Activated naive CD8-positive, alpha-beta T cell treated with anti-CD3 and anti-CD28 coated beads for 36 hours (primary cell): ENCODE data around the gene PRM1. TPM values are rescaled to one million over a fixed set of nuclear protein-coding genes. Genes with fewer than 3 reads are reported as not detected.

Experiments
- DNase-seq: peaks from one replicate; pipeline ENCODE4 v3.0.0; 2021
- H3K27ac Mint-ChIP-seq: one replicate; pipeline ENCODE4 v1.8.0; 2022; ENCODE audit warnings: mild to moderate bottlenecking, moderate library complexity, mixed read lengths
- H3K27me3 Mint-ChIP-seq: one replicate; pipeline ENCODE4 v1.8.0; 2022; ENCODE audit warnings: mild to moderate bottlenecking, mixed read lengths
- H3K36me3 Mint-ChIP-seq: one replicate; pipeline ENCODE4 v1.8.0; 2021; ENCODE audit warnings: mild to moderate bottlenecking, mixed read lengths
- H3K4me1 Mint-ChIP-seq: one replicate; pipeline ENCODE4 v1.8.0; 2021; ENCODE audit warnings: mixed read lengths
- H3K4me3 Mint-ChIP-seq: one replicate; pipeline ENCODE4 v1.8.0; 2022; ENCODE audit warnings: mild to moderate bottlenecking, moderate library complexity, mixed read lengths
- H3K9me3 Mint-ChIP-seq: one replicate; pipeline ENCODE4 v1.8.0; 2022; ENCODE audit warnings: mixed read lengths
- total RNA-seq, 2 experiments: library from RNA; stranded (reverse); gene quantifications; one replicate each; pipeline ENCODE4 v1.2.3, GENCODE V29; 2021

The PRM1 gene
- total RNA-seq, 2 experiments from 2014 or later, result not detected

DNA sequence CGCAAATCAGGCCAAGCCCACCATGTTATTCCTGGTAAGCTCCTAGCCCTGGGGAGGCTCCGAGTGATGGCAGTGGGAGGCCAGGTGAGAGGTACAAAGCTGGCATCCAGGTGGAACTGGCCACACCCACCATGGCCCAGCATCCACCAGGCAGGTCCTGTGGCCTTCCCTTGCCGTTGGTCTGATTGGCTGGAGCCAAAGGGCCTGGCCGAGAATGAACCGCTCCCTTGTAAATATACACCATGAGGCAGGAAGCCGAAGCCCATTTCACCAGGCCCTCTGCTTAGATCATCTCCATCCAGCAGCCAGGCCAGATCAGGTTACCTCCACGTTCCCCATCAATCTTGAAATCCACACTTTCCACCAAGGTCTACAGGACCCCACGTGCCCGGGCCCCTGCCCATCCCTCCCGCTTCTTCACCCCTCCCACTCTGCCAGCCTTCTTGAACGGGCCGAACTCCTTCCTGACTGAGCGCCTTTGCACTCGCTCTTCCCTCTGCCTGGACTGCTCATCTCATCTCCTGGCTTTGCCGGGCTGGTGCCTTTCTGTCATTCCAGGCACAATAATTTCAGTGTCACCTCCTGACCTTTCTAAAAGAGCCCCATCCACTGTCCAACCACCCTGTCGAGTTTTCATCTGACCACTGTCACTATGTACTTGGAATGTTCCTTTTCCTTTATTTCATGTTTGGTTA, 30.9 kb downstream of the PRM1 start:
- Mint-ChIP-seq H3K27me3 (no peaks in the 10 kb centered on the region), H3K36me3 (peaks cover 46% of the 10 kb centered on the region), H3K4me3 (peak overlapping the region; percentile 29), H3K4me1 (peaks cover 45% of the 10 kb centered on the region), H3K27ac (peak overlapping the region; percentile 70), H3K9me3 (no peaks in the 10 kb centered on the region)
- DNase-seq, result no peak

DNA sequence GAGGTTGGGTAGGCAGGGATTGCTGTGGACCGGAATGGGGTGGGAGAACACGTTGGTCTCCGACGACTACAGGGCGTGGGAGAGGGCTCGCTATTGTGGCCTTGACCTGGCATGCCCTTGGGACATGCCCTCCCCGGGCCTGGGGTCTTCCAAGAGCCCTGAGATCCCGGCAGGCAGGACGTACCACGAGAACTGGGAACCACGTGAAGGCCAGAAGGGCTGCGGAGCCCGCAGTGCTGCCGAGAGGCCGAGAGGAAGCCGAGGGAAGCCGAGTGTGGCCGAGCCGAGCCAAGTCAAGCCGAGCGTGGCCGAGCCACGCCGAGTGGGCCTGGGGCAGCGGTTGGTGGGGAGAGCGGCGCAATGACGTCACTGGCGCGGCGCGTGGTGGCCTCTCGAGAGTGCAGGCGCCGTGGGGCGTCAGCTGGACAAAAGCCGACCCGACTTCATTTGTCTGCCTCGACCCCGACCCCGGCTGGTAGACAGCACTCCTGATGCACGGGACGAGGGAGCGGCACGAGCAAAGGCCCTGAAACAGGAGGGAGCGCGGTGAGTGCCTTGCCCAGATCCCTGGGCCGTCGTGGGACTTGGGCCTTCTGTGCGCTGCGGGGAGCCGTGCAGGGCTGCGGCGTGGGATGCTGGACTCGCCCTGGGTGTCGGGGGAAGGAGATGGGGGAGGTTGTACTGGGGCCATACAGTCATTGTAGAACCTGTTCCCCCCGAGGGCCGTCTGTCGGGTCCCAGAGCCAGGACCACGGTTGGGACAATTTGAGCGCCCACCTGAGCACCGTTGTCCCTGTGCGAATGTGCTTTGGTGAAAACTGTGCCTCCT, 31.7 kb downstream of the PRM1 start:
- peaks cover 43% of the 10 kb centered on the region for H3K36me3 Mint-ChIP-seq
- DNase-seq, result no peak
- peaks cover 46% of the 10 kb centered on the region for H3K4me1 Mint-ChIP-seq

DNA sequence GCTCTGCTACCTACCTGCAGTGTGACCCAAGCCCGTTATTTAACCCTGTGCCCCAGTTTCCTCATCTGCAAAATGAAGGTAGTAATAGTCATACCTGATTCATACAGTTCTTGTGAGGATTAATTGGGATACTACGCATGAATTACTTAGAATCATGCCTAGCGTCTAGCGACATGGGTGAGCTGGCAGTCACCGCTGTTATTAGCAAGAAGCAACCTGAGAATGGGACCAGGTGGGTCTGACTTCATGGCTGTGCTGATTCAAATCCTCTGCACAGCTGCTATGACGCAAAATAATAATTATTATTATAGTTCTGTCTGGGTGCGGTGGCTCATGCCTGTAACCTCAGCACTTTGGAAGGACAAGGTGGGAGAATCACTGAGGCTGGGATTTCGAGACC, 33.0 kb downstream of the PRM1 start:
- H3K9me3 Mint-ChIP-seq, result no peaks in the 10 kb centered on the region
- peaks cover 32% of the 10 kb centered on the region for H3K36me3 Mint-ChIP-seq
- no peak overlapping the region for H3K4me3 Mint-ChIP-seq
- DNase-seq, result no peak
- H3K27me3 Mint-ChIP-seq, result no peaks in the 10 kb centered on the region
- H3K27ac Mint-ChIP-seq, result no peak overlapping the region
- peaks cover 40% of the 10 kb centered on the region for H3K4me1 Mint-ChIP-seq

More for the DNA sequence above, 31.7 kb downstream of the PRM1 start:
- H3K27me3 Mint-ChIP-seq, result no peaks in the 10 kb centered on the region
- H3K27ac Mint-ChIP-seq, result peak overlapping the region; percentile 29
- no peak overlapping the region for H3K4me3 Mint-ChIP-seq
- H3K9me3 Mint-ChIP-seq, result no peaks in the 10 kb centered on the region

DNA sequence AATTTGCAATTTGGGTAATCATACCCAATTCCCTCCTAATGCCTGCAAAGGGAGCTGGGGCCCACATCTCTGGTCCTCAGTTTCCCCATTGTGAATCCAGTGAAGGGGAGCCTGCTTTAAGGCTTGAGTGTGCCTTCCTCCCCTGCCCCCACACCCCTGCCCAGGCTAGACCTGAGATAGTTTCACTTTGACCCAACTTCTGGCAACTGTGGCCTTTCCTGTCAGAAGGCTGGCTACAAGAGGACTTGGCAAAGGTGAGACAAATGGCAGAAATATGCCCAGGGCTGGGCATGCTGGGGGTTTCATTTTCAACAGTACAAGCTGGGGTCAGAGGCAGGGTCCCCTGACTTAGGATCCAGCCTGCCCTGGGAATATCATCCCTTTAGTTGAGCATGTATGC, 35.1 kb downstream of the PRM1 start:
- H3K27me3 Mint-ChIP-seq, result no peaks in the 10 kb centered on the region
- H3K9me3 Mint-ChIP-seq, result no peaks in the 10 kb centered on the region
- H3K4me3 Mint-ChIP-seq, result no peak overlapping the region
- DNase-seq, result peak; percentile 27
- peaks cover 26% of the 10 kb centered on the region for H3K4me1 Mint-ChIP-seq
- peaks cover 14% of the 10 kb centered on the region for H3K36me3 Mint-ChIP-seq
- no peak overlapping the region for H3K27ac Mint-ChIP-seq

DNA sequence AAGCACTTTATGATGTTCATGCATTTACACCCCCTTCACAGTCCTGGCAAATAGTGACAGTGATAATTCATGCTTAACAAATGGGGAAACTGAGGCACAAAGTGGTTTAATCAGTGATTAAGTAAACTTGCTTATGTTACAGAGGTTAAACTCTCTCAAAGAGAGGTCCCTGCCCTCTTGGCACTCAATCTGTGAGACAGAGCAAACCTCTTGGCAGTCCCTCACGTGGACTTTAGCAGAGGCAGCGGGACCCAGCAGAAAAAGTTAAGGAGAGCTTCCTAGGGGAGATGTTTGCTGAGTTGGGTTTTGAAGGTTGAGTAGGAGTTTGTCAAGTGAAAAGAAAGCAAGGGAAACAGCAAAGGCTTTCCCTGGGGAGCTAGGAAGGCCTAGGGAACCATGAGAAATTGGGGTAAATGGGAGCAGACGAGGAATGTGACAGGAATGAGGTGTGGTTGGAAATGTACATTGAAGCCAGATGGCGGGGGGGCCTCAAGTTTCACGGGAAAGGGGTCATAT, 35.9 kb downstream of the PRM1 start:
- Mint-ChIP-seq H3K36me3 (peaks cover 7% of the 10 kb centered on the region), H3K9me3 (no peaks in the 10 kb centered on the region), H3K27me3 (no peaks in the 10 kb centered on the region), H3K4me3 (no peak overlapping the region), H3K27ac (no peak overlapping the region), H3K4me1 (peaks cover 27% of the 10 kb centered on the region)
- no peak for DNase-seq

DNA sequence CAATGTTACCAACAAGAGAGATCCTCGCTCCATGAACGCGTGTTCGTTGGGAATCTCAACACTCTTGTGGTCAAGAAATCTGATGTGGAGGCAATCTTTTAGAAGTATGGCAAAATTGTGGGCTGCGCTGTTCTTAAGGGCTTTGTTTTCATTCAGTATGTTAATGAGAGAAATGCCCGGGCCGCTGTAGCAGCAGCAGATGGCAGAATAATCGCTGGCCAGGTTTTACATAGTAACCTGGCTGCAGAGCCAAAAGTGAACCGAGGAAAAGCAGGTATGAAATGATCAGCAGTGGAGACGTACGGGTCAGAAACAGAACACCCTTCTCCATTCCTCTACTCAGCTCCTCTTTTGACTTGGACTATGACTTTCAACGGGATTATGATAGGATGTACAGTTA, 38.5 kb downstream of the PRM1 start:
- Mint-ChIP-seq H3K27me3 (no peaks in the 10 kb centered on the region), H3K4me1 (peaks cover 39% of the 10 kb centered on the region), H3K27ac (no peak overlapping the region), H3K9me3 (no peaks in the 10 kb centered on the region), H3K4me3 (no peak overlapping the region), H3K36me3 (peaks cover 2% of the 10 kb centered on the region)
- DNase-seq, result no peak

DNA sequence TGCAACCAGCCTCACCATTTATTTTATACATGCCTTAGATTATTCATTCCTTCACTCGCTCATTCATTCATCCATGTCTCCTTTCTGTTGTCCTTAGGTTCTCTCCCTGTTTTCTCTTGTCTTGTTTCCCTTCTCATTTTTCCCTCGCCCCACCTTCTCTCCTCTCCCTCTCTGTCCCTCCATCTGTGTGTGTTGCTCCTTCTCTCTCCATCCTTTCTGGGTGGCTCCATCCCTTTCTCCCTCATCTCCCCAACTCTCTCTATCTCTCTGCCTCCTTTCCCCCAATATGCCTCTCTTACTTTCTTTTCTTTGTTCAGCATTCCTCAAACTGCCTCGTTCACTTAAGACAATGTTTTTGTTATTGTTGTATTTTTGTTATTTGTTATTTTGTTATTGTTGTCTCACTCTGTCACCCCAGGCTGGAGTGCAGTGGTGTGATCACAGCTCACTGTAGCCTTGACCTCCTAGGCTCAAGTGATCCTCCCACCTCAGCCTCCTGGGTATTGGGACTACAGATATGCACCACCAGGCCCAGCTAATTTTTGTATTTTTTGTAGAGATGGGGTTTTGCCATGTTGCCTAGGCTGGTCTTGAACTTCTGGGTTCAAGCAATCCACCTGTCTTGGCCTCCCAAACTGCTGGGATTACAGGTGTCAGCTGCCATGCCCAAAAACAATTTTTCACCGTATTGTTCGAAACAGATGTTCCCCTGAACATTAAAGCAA, 39.5 kb downstream of the PRM1 start:
- no peaks in the 10 kb centered on the region for H3K36me3 Mint-ChIP-seq
- H3K4me1 Mint-ChIP-seq, result peaks cover 42% of the 10 kb centered on the region
- H3K27ac Mint-ChIP-seq, result no peak overlapping the region
- no peaks in the 10 kb centered on the region for H3K27me3 Mint-ChIP-seq
- DNase-seq, result no peak
- H3K4me3 Mint-ChIP-seq, result no peak overlapping the region
- no peaks in the 10 kb centered on the region for H3K9me3 Mint-ChIP-seq

DNA sequence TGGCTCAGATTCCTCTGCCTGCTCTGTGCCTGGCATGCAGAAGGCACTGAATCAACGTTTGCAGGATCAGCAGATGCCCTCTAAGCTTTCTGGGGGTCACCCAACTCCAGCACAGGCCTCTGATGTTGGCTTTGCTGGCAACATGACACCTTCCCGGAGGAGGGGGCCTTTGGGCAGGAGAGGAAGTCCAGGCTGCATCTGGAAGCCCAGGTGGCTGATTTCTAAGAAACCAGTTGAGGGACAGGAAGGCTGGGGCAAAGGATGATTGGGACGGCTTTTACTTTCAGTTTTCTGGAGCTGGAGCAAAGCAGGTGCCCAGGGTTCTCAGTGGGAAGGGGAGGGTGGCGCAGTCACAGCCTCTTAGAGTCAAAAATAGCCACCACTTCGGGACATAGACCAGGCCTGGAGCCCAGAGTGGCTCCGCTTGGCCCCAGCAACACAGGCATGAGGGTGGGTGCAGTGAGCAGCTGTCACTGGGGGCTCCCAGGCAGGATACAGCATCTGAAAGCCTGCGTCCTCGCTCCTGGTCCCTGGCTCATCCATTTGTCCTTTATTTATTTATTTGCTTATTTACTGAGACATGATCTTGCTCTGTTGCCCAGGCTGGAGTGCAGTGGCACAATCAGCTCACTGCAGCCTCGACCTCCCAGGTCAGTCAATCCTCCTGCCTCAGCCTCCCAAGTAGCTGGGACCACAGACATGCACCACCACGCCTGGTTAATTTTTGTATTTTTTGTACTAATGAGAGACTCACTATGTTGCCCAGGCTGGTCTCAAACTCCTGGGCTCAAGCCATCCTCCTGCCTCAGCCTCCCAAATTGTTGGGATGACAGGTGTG, 40.3 kb downstream of the PRM1 start:
- Mint-ChIP-seq H3K9me3 (no peaks in the 10 kb centered on the region), H3K27me3 (no peaks in the 10 kb centered on the region), H3K36me3 (no peaks in the 10 kb centered on the region), H3K27ac (peak overlapping the region; percentile 72), H3K4me1 (peaks cover 42% of the 10 kb centered on the region), H3K4me3 (no peak overlapping the region)
- DNase-seq, result no peak

DNA sequence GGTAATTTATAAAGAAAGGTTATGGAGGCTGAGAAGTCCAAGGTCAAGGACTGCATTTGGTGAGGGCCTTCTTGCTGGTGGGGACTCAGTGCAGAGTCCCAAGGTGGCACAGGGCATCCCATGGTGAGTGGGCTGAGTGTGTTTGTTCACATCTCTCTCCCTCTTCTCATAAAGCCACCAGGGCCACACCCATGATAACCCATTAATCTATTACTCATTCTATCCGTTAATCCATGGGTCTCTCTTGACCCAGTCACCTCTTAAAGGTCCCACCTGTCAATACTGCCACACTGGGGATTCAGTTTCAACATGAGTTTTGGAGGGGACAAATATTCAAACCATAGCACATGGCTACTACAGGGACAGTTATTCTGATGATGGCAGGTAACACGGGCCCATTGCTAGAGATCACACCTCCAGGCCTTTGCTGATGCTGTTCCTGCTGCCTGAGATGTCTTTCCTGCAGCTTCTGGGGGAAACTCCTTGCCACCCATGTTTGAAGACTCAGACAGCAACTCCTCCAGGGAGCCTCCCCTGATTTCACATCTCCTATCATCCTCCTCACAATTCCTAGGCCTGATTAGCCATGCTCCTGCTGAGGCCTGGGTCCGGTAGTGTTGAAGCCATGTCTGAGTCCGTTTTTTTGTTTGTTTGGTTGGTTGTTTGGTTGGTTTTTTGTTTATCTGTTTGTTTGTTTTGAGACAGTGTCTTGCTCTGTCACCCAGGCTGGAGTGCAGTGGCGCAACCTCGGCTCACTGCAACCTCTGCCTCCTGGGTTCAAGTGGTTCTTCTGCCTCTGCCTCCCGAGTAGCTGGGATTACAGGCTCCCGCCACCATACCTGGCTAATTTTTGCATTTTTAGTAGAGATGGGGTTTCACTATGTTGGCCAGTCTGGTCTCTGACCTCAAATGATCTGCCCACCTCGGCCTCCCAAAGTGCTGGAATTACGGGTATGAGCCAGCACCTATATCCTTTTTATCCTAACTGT, 41.2 kb downstream of the PRM1 start:
- peak overlapping the region; percentile 72 for H3K27ac Mint-ChIP-seq
- H3K4me3 Mint-ChIP-seq, result no peak overlapping the region
- no peaks in the 10 kb centered on the region for H3K27me3 Mint-ChIP-seq
- no peaks in the 10 kb centered on the region for H3K9me3 Mint-ChIP-seq
- peaks cover 39% of the 10 kb centered on the region for H3K4me1 Mint-ChIP-seq
- no peak for DNase-seq
- H3K36me3 Mint-ChIP-seq, result no peaks in the 10 kb centered on the region

DNA sequence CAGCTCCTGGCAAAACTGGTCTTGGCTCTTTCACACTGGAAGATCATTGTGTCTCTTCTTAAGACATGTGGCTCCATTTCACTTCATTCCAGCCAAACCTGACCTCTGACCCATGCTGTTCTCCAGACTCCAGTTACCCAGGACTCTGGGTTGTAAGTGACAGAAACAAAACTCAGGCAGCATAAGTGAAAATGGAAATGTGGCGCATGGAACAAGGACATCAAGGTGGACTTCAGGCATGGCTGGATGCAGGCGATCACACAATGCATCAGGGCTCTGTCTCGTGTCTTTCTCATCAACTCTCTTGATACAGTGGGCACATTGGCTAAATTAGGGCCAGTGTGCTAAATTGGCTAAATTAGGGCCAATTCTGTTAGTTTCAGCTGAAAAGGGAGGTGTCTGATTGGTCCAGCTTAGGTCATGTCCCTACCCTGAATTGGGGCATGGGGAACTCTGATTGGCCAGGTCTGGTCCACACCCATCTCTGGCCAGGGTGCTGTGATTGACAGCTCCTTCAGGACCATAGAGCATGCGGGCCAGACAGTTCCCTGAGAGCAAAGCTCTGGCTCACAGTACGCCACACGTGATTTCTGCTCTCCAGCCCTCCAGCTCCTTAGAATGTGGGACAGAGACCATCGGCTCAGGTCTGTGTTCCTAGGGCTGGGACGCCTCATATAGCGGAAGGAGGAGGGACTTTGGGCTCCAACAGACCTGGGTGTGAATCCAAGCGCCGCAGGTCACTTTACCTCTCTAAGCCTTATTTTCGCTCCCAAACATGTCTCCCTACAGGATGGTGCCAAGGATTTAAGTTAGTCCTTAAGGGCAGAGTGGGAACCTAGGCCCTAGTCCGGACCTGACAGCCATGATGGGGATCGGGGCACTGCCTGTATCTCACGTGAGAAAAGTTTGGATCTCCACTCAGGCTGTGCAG, 42.6 kb downstream of the PRM1 start:
- Mint-ChIP-seq H3K4me1 (peaks cover 51% of the 10 kb centered on the region), H3K27ac (no peak overlapping the region), H3K36me3 (no peaks in the 10 kb centered on the region), H3K4me3 (no peak overlapping the region), H3K27me3 (no peaks in the 10 kb centered on the region), H3K9me3 (no peaks in the 10 kb centered on the region)
- no peak for DNase-seq

DNA sequence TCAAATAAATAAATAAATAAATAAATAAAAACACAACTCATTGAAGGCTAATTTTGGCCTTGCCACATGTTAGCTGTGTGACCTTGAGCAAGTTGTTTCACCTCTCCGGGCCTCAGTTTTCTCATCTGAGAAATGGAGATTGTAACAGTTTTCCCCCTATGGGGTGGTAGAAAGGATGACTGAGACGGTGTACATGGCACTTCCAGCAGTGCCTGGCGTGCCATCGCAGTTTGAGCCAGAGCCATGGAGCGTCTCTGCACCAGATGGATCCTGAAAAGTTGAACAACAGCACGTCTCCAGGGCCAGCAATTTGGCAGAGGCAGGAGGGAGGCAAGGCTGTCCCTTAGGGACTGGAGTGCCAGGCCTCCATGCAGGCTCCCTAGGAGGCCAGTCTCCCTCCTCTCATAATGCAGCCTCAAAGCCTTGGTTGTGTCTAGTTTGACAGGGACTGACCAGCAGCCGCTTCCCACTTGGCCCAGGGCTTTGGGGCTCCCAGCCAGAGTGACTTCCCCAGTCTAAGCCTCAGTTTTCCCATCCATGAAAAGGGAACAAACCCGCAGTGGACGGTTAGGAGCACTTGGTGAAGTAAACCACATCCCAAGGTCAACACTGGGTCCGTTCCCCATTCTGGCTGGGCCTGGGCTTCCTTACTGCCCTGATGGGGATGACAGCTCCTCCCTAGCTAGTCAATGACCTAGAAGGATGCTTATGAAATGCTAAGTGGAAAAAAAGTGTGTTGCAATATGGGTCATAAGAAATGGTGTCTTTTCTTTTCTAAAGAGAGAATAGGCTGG, 44.5 kb downstream of the PRM1 start:
- H3K4me3 Mint-ChIP-seq, result no peak overlapping the region
- H3K4me1 Mint-ChIP-seq, result peaks cover 65% of the 10 kb centered on the region
- DNase-seq, result no peak
- H3K27ac Mint-ChIP-seq, result peak overlapping the region; percentile 34
- no peaks in the 10 kb centered on the region for H3K9me3 Mint-ChIP-seq
- H3K27me3 Mint-ChIP-seq, result no peaks in the 10 kb centered on the region
- H3K36me3 Mint-ChIP-seq, result no peaks in the 10 kb centered on the region

DNA sequence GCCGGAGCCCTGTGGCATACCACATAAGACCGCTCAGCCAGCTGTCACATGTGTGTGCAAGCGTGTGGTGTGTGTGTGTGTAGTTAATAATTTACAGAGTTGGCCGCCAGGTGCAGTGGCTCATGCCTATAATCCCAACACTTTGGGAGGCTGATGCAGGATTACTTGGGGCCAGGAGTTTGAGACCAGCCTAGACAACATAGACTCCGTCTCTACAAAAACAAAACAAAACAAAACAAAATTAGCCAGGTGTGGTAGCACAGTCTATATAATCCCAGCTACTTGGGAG, 45.5 kb downstream of the PRM1 start:
- no peaks in the 10 kb centered on the region for H3K9me3 Mint-ChIP-seq
- H3K27me3 Mint-ChIP-seq, result no peaks in the 10 kb centered on the region
- H3K4me1 Mint-ChIP-seq, result peaks cover 69% of the 10 kb centered on the region
- no peaks in the 10 kb centered on the region for H3K36me3 Mint-ChIP-seq
- H3K27ac Mint-ChIP-seq, result no peak overlapping the region
- DNase-seq, result no peak
- H3K4me3 Mint-ChIP-seq, result no peak overlapping the region
